A673 (cell line): ENCODE measurements around the gene LAMTOR4. TPM values are rescaled to one million over a fixed set of nuclear protein-coding genes. Genes with fewer than 3 reads are reported as not detected.
"Not testable (repeated sequence)": the region's sequence is repeated elsewhere in the genome, so short reads cannot be mapped to it uniquely, and the experiment has no call there.

Source experiments
- BruUV-seq: library from RNA; stranded (reverse); fragments of 400-500 nt; replicated peaks from 2 replicates; lab custom pipeline; 2021; lab: Mats Ljungman, UMichigan
- CTCF ChIA-PET: fragments of 300-600 bp; sonication (Branson Sonifier 250); formaldehyde crosslinking; loops from one replicate; lab custom pipeline; 2022; ENCODE audit warnings: antibody characterized with exemption; lab: Charles Lee
- POLR2A ChIA-PET: fragments of 300-600 bp; sonication (Branson Sonifier 250); formaldehyde crosslinking; loops from one replicate; lab custom pipeline; 2022; ENCODE audit warnings: antibody characterized with exemption; ENCODE audit not compliant: low non-redundant PET; lab: Charles Lee
- DNase-seq: peaks from one replicate; pipeline ENCODE4 v3.0.0-alpha.2; 2015; ENCODE audit warnings: low spot score
- H3K27ac ChIP-seq: fragments of 200-600 bp; sonication (generic); 2 replicates; pipeline ENCODE4 v1.5.1; 2016; ENCODE audit warnings: mixed run types, low read depth, mild to moderate bottlenecking, mixed read lengths, antibody characterized with exemption, low read length; ENCODE audit not compliant: poor library complexity, severe bottlenecking
- H3K27me3 ChIP-seq: fragments of 200-600 bp; sonication (generic); replicated peaks from 2 replicates; pipeline ENCODE4 v1.6.1; 2017; ENCODE audit warnings: mixed run types, low read depth, mild to moderate bottlenecking, mixed read lengths, antibody characterized with exemption, low read length; ENCODE audit not compliant: insufficient read depth, poor library complexity
- H3K36me3 ChIP-seq: fragments of 200-600 bp; sonication (generic); 2 replicates; pipeline ENCODE4 v1.6.1; 2016; ENCODE audit warnings: mixed run types, mild to moderate bottlenecking, mixed read lengths, antibody characterized with exemption, low read length; ENCODE audit not compliant: insufficient read depth, poor library complexity, severe bottlenecking
- H3K4me1 ChIP-seq: fragments of 200-600 bp; sonication (generic); 2 replicates; pipeline ENCODE4 v1.6.1; 2017; ENCODE audit warnings: mixed run types, mild to moderate bottlenecking, mixed read lengths, antibody characterized with exemption, low read length; ENCODE audit not compliant: insufficient read depth, poor library complexity, severe bottlenecking
- H3K4me3 ChIP-seq: fragments of 200-600 bp; sonication (generic); 2 replicates; pipeline ENCODE4 v1.5.1; 2016; ENCODE audit warnings: low read depth, mixed run types, mild to moderate bottlenecking, mixed read lengths, low read length; ENCODE audit not compliant: poor library complexity, severe bottlenecking
- H3K9me3 ChIP-seq: fragments of 200-600 bp; sonication (generic); 2 replicates; pipeline ENCODE4 v1.6.1; 2016; ENCODE audit warnings: mixed run types, low read depth, mild to moderate bottlenecking, mixed read lengths, antibody characterized with exemption, low read length; ENCODE audit not compliant: poor library complexity, severe bottlenecking
- CTCF ChIP-seq: fragments of 300-800, 200-600 bp; sonication (generic); conservative IDR thresholded peaks from 2 replicates; pipeline ENCODE4 v1.5.1; 2017; ENCODE audit warnings: low read depth, mild to moderate bottlenecking, antibody characterized with exemption, low read length, moderate library complexity, mixed read lengths
- EZH2 ChIP-seq: fragments of 200-600 bp; sonication (generic); IDR thresholded peaks from 2 replicates; pipeline ENCODE4 v1.6.1; 2017; ENCODE audit warnings: borderline replicate concordance, low read depth, mild to moderate bottlenecking, mixed read lengths, antibody characterized with exemption, low read length; ENCODE audit not compliant: poor library complexity, severe bottlenecking
- intact Hi-C: fragments of 100-400 bp; cut with micrococcal nuclease; formaldehyde crosslinking; loops from one replicate; pipeline ENCODE4 v1.10.0; 2022; ENCODE audit not compliant: unreplicated experiment
- total RNA-seq: library from RNA; stranded (reverse); gene quantifications from 2 replicates; pipeline ENCODE4 v1.2.3, GENCODE V29; 2021

Gene LAMTOR4
- total RNA-seq, 1 experiment from 2014 or later = 84.5 TPM

- H3K4me3 ChIP-seq = no peak overlapping the region
- H3K4me1 ChIP-seq = no peaks in the 10 kb centered on the region
- BruUV-seq = no TSS peak
- H3K27me3 ChIP-seq = no peaks in the 10 kb centered on the region
- no peak overlapping the region for H3K27ac ChIP-seq
- DNase-seq = no peak
- no peaks in the 10 kb centered on the region for H3K36me3 ChIP-seq
- TF ChIP-seq EZH2 (no peak), CTCF (no peak)
- intact Hi-C loops = no loop called here
- ChIA-PET CTCF (no interaction called here), POLR2A (no interaction called here)
- H3K9me3 ChIP-seq = no peaks in the 10 kb centered on the region
These were observed 7.2 kb upstream of the LAMTOR4 start for GRCh38 chr7:100141555-100141949.

GRCh38 chr7:100142461-100142860 is 6.3 kb upstream of the LAMTOR4 start:
- no peaks in the 10 kb centered on the region for H3K27me3 ChIP-seq
- no peak overlapping the region for H3K27ac ChIP-seq
- ChIA-PET CTCF (no interaction called here), POLR2A (no interaction called here)
- BruUV-seq = no TSS peak
- no peaks in the 10 kb centered on the region for H3K4me1 ChIP-seq
- intact Hi-C loops = no loop called here
- H3K4me3 ChIP-seq = no peak overlapping the region
- DNase-seq = no peak
- H3K9me3 ChIP-seq = no peaks in the 10 kb centered on the region
- H3K36me3 ChIP-seq = no peaks in the 10 kb centered on the region
- no peak for TF ChIP-seq EZH2
- no peak for TF ChIP-seq CTCF

- intact Hi-C loops, CTCF ChIA-PET, H3K36me3 ChIP-seq, H3K27me3 ChIP-seq, H3K4me1 ChIP-seq, DNase-seq, H3K4me3 ChIP-seq, H3K9me3 ChIP-seq, POLR2A ChIA-PET, BruUV-seq, H3K27ac ChIP-seq: not testable (repeated sequence)
These were observed 2.4 kb upstream of the LAMTOR4 start for GRCh38 chr7:100146350-100146749.

- peaks cover 8% of the 10 kb centered on the region for H3K4me1 ChIP-seq
- TF ChIP-seq CTCF = no peak
- no peak for TF ChIP-seq EZH2
- BruUV-seq = no TSS peak
- H3K9me3 ChIP-seq = no peaks in the 10 kb centered on the region
- H3K36me3 ChIP-seq = no peaks in the 10 kb centered on the region
- H3K27me3 ChIP-seq = no peaks in the 10 kb centered on the region
- H3K4me3 ChIP-seq = no peak overlapping the region
- intact Hi-C loops = no loop called here
- CTCF ChIA-PET = no interaction called here
- DNase-seq = no peak
- POLR2A ChIA-PET = no interaction called here
- H3K27ac ChIP-seq = no peak overlapping the region
These were observed 1.4 kb upstream of the LAMTOR4 start for GRCh38 chr7:100147278-100147677.
